Measurements from ENCODE around the gene XRCC1. TPM values are rescaled to one million over a fixed set of nuclear protein-coding genes. Genes with fewer than 3 reads are reported as not detected.

XRCC1 gene
- total and polyA plus RNA-seq, 2 of the 8 experiments (the other 6 are each of a cell fraction or from before 2014, with no cell fraction given): 42.5 to 44.4 TPM

GRCh38 chr19:43519436-43520088 lies 55.8 kb downstream of the XRCC1 start:
- no peak overlapping the region for H2BK20ac ChIP-seq (ENCODE audit: low read length)
- no peak overlapping the region for H3K18ac ChIP-seq (ENCODE audit: extremely low read depth, low read length)
- no peak overlapping the region for H3K9ac ChIP-seq (replicated peaks in 1 of 4; ENCODE audit: extremely low read depth in 1 of 4, low read depth in 3 of 4, low read length in 3 of 4)
- H2BK15ac ChIP-seq (ENCODE audit: low read length): no peak overlapping the region
- H2BK12ac ChIP-seq (ENCODE audit: low read depth, low read length): no peak overlapping the region
- H3K4ac ChIP-seq (replicated peaks; ENCODE audit: insufficient read length, low read depth, low read length): no peak overlapping the region
- no peak overlapping the region for H2AFZ ChIP-seq (ENCODE audit: low read length)
- no peak overlapping the region for H2BK120ac ChIP-seq (replicated peaks; ENCODE audit: low read depth, low read length)
- 59% methylated on average over 9 of the region's 10 CpGs; no CpG with 5 or more reads in 1 of the 2 experiments for WGBS, 2 experiments (ENCODE audit: extremely low coverage in 1 of 2, insufficient coverage in 1 of 2, insufficient read length in 1 of 2, insufficient replicate concordance in 2 of 2, low coverage in 1 of 2, low lambda C conversion rate in 2 of 2, missing lambda C conversion rate in 1 of 2)
- no peak overlapping the region for H3K4me2 ChIP-seq (ENCODE audit: insufficient read depth in 1 of 2, low read depth in 2 of 2, low read length in 2 of 2)
- no peaks in the 10 kb centered on the region for H3K36me3 ChIP-seq (ENCODE audit: control insufficient read depth in 2 of 4, insufficient read depth in 4 of 4, low read length in 3 of 4)
- no peaks in the 10 kb centered on the region for H3K79me1 ChIP-seq (ENCODE audit: low read depth, low read length)
- TF ChIP-seq RAD21 (IDR thresholded peaks at IDR 0.05 in 1 of 2, conservative IDR thresholded peaks at IDR 0.05 in 1 of 2; ENCODE audit: low read depth in 2 of 2, low read length in 2 of 2): peak; percentile 94 to 97
- TF ChIP-seq KDM5A (IDR thresholded peaks at IDR 0.05; ENCODE audit: low read length): no peak
- peak; percentile 74 to 91 (median 76) for TF ChIP-seq CTCF (IDR thresholded peaks at IDR 0.05; ENCODE audit: control extremely low read depth in 1 of 3, insufficient read depth in 1 of 3, low read depth in 1 of 3, low read length in 3 of 3)
- no peak overlapping the region for H3K27ac ChIP-seq (ENCODE audit: low read depth, low read length)
- no peaks in the 10 kb centered on the region for H3K27me3 ChIP-seq (replicated peaks in 1 of 4; ENCODE audit: control insufficient read depth in 3 of 4, extremely low read depth in 1 of 4, insufficient read depth in 3 of 4, low read length in 3 of 4)
- H4K8ac ChIP-seq (ENCODE audit: extremely low read depth, insufficient read depth, low read length): no peak overlapping the region
- H2AK5ac ChIP-seq (ENCODE audit: low read depth, low read length): no peak overlapping the region
- no peak overlapping the region for H2BK5ac ChIP-seq (ENCODE audit: low read depth, low read length)
- no peak overlapping the region for H3K4me3 ChIP-seq (ENCODE audit: extremely low read depth in 1 of 4, insufficient read depth in 2 of 4, low read depth in 3 of 4, low read length in 4 of 4)
- no peaks in the 10 kb centered on the region for H3K4me1 ChIP-seq (replicated peaks in 1 of 4; ENCODE audit: control insufficient read depth in 3 of 4, insufficient read depth in 4 of 4, low read length in 3 of 4)
- H4K5ac ChIP-seq (ENCODE audit: insufficient read length, low read depth, low read length): no peak overlapping the region
- FAIRE-seq (peak; percentile 84), DNase-seq (ENCODE audit: low read depth in 1 of 2, low spot score in 2 of 2) (peak; percentile 66 to 90)
- H3K79me2 ChIP-seq (ENCODE audit: control insufficient read depth in 1 of 2, insufficient read depth in 2 of 2, low read length in 2 of 2): no peaks in the 10 kb centered on the region
- no peak overlapping the region for H3K14ac ChIP-seq (ENCODE audit: insufficient read length)
- H4K20me1 ChIP-seq (replicated peaks in 1 of 2; ENCODE audit: control insufficient read depth in 1 of 2, insufficient read depth in 2 of 2, low read length in 2 of 2): peaks cover 0 to 1% of the 10 kb centered on the region in 2 experiments
- no peaks in the 10 kb centered on the region for H3K23me2 ChIP-seq (ENCODE audit: low read depth, low read length)
- CTCF ChIA-PET (ENCODE audit: partially characterized antibody): interaction anchor here (0.6 to 10.0 kb wide), 35 partner anchors 9 to 290 kb away, joined by 3 to 192 read pairs (median 6); partner anchors contain the start of genes LYPD3, PHLDB3, XRCC1 and ZNF575
- POLR2A ChIA-PET (ENCODE audit: partially characterized antibody): interaction anchor here (0.9 to 1.9 kb wide), 4 partner anchors 56 to 87 kb away, joined by 3 to 15 read pairs (median 4); no protein-coding TSS in a partner anchor
- H3K9me3 ChIP-seq (ENCODE audit: insufficient read depth in 2 of 2, low read depth in 1 of 2, low read length in 1 of 2): no peaks in the 10 kb centered on the region
- H3K23ac ChIP-seq (ENCODE audit: insufficient read length): no peak overlapping the region
- no peak overlapping the region for H4K91ac ChIP-seq (replicated peaks; ENCODE audit: insufficient read length, low read length)
- no peak overlapping the region for H3K56ac ChIP-seq (replicated peaks; ENCODE audit: insufficient read length, low read depth, low read length)
